ENCODE data around the gene CGRRF1.

Gene CGRRF1

GRCh38 chr14:54498579-54498978, 11.1 kb upstream of the CGRRF1 start:
- Histone ChIP-seq H3K27ac (no peak overlapping the region), H3K4me1 (ENCODE audit: control insufficient read depth in 1 of 2, insufficient read depth in 1 of 2, low read depth in 1 of 2, low read length in 1 of 2) (peaks cover 4 to 5% of the 10 kb centered on the region in 2 experiments), H3K27me3 (no peaks in the 10 kb centered on the region), H3K4me3 (ENCODE audit: low read depth in 1 of 2, low read length in 1 of 2) (no peak overlapping the region), H3K9me3 (no peaks in the 10 kb centered on the region), H3K36me3 (no peaks in the 10 kb centered on the region)
- TF ChIP-seq CTCF (IDR thresholded peaks at IDR 0.05): no peak

GRCh38 chr14:54500744-54501143, 9.0 kb upstream of the CGRRF1 start:
- Histone ChIP-seq H3K4me3 (ENCODE audit: low read depth in 1 of 2, low read length in 1 of 2) (no peak overlapping the region), H3K27ac (no peak overlapping the region), H3K4me1 (ENCODE audit: control insufficient read depth in 1 of 2, insufficient read depth in 1 of 2, low read depth in 1 of 2, low read length in 1 of 2) (peaks cover 4 to 5% of the 10 kb centered on the region in 2 experiments), H3K27me3 (no peaks in the 10 kb centered on the region), H3K9me3 (no peaks in the 10 kb centered on the region), H3K36me3 (no peaks in the 10 kb centered on the region)
- no peak for TF ChIP-seq CTCF (IDR thresholded peaks at IDR 0.05)

GRCh38 chr14:54501480-54501879, 8.2 kb upstream of the CGRRF1 start:
- no peak overlapping the region for H3K4me3 ChIP-seq (ENCODE audit: low read depth in 1 of 2, low read length in 1 of 2)
- no peak overlapping the region for H3K27ac ChIP-seq
- H3K9me3 ChIP-seq: no peaks in the 10 kb centered on the region
- no peaks in the 10 kb centered on the region for H3K36me3 ChIP-seq
- no peak for TF ChIP-seq CTCF (IDR thresholded peaks at IDR 0.05)
- H3K4me1 ChIP-seq (ENCODE audit: control insufficient read depth in 1 of 2, insufficient read depth in 1 of 2, low read depth in 1 of 2, low read length in 1 of 2): peaks cover 4 to 5% of the 10 kb centered on the region in 2 experiments
- no peaks in the 10 kb centered on the region for H3K27me3 ChIP-seq

GRCh38 chr14:54502602-54503001, 7.1 kb upstream of the CGRRF1 start:
- H3K4me3 ChIP-seq (ENCODE audit: low read depth in 1 of 2, low read length in 1 of 2): no peak overlapping the region
- no peaks in the 10 kb centered on the region for H3K36me3 ChIP-seq
- H3K9me3 ChIP-seq: no peaks in the 10 kb centered on the region
- peaks cover 4 to 5% of the 10 kb centered on the region in 2 experiments for H3K4me1 ChIP-seq (ENCODE audit: control insufficient read depth in 1 of 2, insufficient read depth in 1 of 2, low read depth in 1 of 2, low read length in 1 of 2)
- H3K27ac ChIP-seq: no peak overlapping the region
- H3K27me3 ChIP-seq: no peaks in the 10 kb centered on the region
- TF ChIP-seq CTCF (IDR thresholded peaks at IDR 0.05): no peak

GRCh38 chr14:54503486-54503885, 6.2 kb upstream of the CGRRF1 start:
- H3K36me3 ChIP-seq: no peaks in the 10 kb centered on the region
- peaks cover 4 to 5% of the 10 kb centered on the region in 2 experiments for H3K4me1 ChIP-seq (ENCODE audit: control insufficient read depth in 1 of 2, insufficient read depth in 1 of 2, low read depth in 1 of 2, low read length in 1 of 2)
- no peak for TF ChIP-seq CTCF (IDR thresholded peaks at IDR 0.05)
- H3K4me3 ChIP-seq (ENCODE audit: low read depth in 1 of 2, low read length in 1 of 2): no peak overlapping the region
- H3K27me3 ChIP-seq: peaks cover 7% of the 10 kb centered on the region
- H3K9me3 ChIP-seq: no peaks in the 10 kb centered on the region
- no peak overlapping the region for H3K27ac ChIP-seq

GRCh38 chr14:54512393-54512792, 2.7 kb downstream of the CGRRF1 start:
- Histone ChIP-seq H3K9me3 (no peaks in the 10 kb centered on the region), H3K4me3 (ENCODE audit: low read depth in 1 of 2, low read length in 1 of 2) (no peak overlapping the region), H3K36me3 (no peaks in the 10 kb centered on the region), H3K4me1 (ENCODE audit: control insufficient read depth in 1 of 2, insufficient read depth in 1 of 2, low read depth in 1 of 2, low read length in 1 of 2) (peaks cover 16 to 17% of the 10 kb centered on the region in 2 experiments), H3K27me3 (peaks cover 13% of the 10 kb centered on the region), H3K27ac (no peak overlapping the region)
- TF ChIP-seq CTCF (IDR thresholded peaks at IDR 0.05): no peak
